ENCODE measurements around the gene C6orf15. TPM values are rescaled to one million over a fixed set of nuclear protein-coding genes. Genes with fewer than 3 reads are reported as not detected.
A peak's percentile ranks its signal among the peaks of the same experiment; 100 is the strongest.

Gene C6orf15
- total RNA-seq, 1 experiment from 2014 or later, result 3.4 TPM

DNA sequence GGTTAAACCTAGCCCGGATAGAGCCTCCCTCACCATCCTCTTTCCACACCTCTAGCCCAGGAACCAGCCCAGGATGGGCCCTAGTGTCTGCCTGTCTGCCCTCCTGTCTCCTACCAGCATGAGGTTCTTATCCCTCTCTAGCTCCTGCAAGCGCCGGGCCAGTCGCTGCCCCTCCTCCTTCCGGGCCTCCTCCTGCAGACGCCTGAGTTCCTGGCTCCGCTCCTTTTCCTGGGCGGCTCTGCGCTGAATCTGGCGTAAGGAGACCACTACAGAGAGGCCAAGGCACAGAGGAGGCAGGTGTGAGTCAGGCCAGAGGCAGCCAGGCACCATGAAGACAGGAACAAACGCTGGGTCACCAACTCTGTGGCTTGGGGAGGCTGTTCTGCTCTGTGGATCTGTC is 30.8 kb upstream of the C6orf15 start:
- Histone ChIP-seq H3K9me3 (replicated peaks) (no peaks in the 10 kb centered on the region), H3K27me3 (no peaks in the 10 kb centered on the region), H3K4me3 (no peak overlapping the region), H3K27ac (no peak overlapping the region; the same call in 1 of the 2 replicates), H3K4me1 (peaks cover 20% of the 10 kb centered on the region), H3K36me3 (0 out of 2 replicates have a peak, but pooled peaks cover 6% of the 10 kb centered on the region)
- no peak for DNase-seq

DNA sequence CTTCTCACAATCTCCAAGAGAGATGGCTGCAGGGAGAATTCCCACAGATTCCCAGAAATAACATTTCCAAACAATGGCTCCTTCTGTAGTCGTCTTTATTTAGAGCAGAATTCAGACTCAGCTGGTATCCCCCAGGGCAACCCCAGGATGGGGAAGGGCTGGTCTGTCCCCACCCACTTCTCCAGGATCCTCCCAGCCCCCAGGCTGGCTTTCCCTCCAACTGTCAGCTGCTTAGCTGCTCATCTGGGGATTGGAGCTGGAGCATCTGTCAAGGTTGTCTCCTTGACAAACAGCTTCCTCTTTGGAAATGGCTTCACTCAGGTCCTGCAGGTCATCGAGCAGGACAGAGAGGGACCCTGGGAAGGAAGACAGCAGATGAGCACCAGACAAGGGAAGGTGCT is 30.0 kb upstream of the C6orf15 start:
- H3K27me3 ChIP-seq, result no peaks in the 10 kb centered on the region
- peak overlapping the region; percentile 61 for H3K27ac ChIP-seq
- peak; percentile 89 to 92 for DNase-seq
- peaks cover 23% of the 10 kb centered on the region for H3K4me1 ChIP-seq
- 0 out of 2 replicates have a peak, but pooled peaks cover 6% of the 10 kb centered on the region for H3K36me3 ChIP-seq
- H3K9me3 ChIP-seq (replicated peaks), result no peaks in the 10 kb centered on the region
- no peak overlapping the region for H3K4me3 ChIP-seq

DNA sequence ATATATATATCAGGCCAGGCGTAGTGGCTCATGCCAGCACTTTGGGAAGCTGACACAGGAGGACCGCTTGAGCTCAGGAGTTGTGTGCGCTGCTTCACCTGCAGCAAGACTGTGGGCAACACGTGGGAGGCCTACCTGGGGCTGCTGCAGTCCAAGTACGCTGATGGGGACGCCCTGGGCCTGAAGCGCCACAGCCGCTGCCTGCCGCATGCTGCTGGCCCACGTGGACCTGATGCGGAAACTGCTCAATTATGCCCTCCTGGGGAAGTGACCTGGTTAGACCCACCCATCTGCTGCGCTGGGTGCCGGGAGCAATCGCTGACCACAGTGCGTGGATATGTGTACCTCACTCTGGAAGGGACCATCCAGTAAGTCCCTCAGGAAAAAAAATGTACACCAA is 28.3 kb upstream of the C6orf15 start:
- no peak overlapping the region for H3K27ac ChIP-seq
- H3K4me3 ChIP-seq, result no peak overlapping the region
- 0 out of 2 replicates have a peak, but pooled peaks cover 6% of the 10 kb centered on the region for H3K36me3 ChIP-seq
- no peak for DNase-seq
- peaks cover 23% of the 10 kb centered on the region for H3K4me1 ChIP-seq
- H3K27me3 ChIP-seq, result no peaks in the 10 kb centered on the region
- no peaks in the 10 kb centered on the region for H3K9me3 ChIP-seq (replicated peaks)

DNA sequence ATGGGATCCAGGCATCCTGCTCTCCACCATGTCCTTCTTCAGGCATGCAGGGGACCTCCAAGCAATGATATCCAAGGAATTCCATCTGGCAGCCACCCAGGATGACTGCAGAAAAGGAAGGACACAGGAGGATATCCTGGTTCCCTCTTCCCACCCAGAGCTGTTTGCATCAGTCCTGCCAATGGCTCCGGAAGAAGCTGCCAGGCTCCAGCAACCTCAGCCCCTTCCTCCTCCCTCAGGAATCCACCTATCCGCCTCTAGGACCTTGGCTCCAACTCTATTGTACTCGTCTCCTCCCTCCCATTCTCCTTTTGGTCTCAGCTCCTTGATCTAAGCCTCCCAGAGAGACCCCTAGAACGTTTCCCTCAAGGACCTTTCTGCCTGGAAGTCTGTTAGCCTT is 27.2 kb upstream of the C6orf15 start:
- H3K9me3 ChIP-seq (replicated peaks), result no peaks in the 10 kb centered on the region
- H3K27me3 ChIP-seq, result no peaks in the 10 kb centered on the region
- H3K4me3 ChIP-seq, result no peak overlapping the region
- no peak overlapping the region for H3K27ac ChIP-seq
- peaks cover 22% of the 10 kb centered on the region for H3K4me1 ChIP-seq
- DNase-seq, result no peak
- 0 out of 2 replicates have a peak, but pooled peaks cover 6% of the 10 kb centered on the region for H3K36me3 ChIP-seq

DNA sequence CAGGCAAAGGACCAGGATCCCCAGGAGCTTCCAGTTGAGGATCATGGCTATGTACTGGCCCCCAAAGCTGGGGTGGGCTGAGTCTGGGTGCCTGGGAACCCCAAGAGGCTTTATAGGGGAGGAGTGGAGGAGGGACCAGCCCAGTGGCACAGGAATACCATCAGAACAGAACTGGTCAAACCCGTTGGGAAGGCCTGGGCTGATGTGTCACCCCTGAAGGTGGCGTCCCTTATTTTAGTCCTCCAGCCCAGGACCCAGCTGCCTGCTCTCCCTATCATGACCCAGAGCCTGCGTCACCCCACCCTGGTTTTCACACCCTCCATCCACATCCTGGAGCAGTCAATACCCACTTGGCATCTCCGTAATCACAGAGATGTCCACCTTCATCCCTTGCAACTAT is 26.6 kb upstream of the C6orf15 start, which contains the start of gene PSORS1C2:
TSS of gene PSORS1C2 (minus strand) at position 85 of the 400 bp plus-strand sequence. CDS start at position 45, 40 bp downstream.
- Histone ChIP-seq H3K4me1 (peaks cover 18% of the 10 kb centered on the region), H3K9me3 (replicated peaks) (no peaks in the 10 kb centered on the region), H3K27ac (no peak within 1 kb of the TSS), H3K36me3 (no peaks in the 10 kb centered on the region), H3K4me3 (no peak within 1 kb of the TSS), H3K27me3 (no peaks in the 10 kb centered on the region)
- no peak for DNase-seq

DNA sequence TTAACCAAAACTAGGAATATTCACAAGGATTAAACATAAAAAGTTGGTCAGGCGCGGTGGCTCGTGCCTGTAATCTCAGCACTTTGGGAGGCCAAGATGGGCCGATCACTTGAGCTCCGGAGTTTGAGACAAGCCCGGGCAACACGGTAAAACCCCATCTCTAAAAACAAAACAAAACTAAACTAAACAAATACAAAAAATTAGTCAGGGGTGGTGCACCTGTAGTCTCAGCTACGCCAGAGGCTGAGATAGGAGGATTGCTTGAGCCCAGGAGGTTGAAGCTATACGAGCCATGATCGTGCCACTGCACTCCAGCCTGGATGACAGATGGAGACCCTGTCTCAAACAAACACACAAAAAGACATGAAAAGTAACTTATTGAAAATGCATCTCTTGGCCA is 23.3 kb upstream of the C6orf15 start:
- H3K27me3 ChIP-seq, result no peaks in the 10 kb centered on the region
- H3K4me1 ChIP-seq, result peaks cover 3% of the 10 kb centered on the region; the same call in 1 of the 2 replicates
- no peak overlapping the region for H3K4me3 ChIP-seq
- H3K9me3 ChIP-seq (replicated peaks), result no peaks in the 10 kb centered on the region
- DNase-seq, result no peak
- H3K36me3 ChIP-seq, result no peaks in the 10 kb centered on the region
- H3K27ac ChIP-seq, result no peak overlapping the region

DNA sequence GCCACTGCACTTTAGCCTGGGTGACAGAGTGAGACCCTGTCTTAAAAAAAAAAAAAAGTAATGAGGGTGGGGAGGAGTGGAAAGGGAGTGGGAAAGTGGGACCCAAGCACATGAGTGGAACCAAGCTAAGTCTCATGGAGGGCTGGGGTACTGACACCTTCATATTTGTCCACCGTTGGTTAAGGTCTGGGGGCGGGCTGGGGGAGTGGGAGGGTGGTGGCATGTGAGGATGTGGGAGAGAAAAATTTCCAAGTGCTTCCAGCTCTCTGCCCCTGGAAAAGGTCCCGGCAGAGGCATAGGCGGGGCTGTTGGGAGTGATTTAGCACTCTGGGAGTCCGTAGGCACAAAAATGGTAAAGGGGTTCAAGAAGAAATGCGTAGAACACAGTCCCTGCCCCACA is 20.4 kb upstream of the C6orf15 start:
- Histone ChIP-seq H3K27me3 (no peaks in the 10 kb centered on the region), H3K9me3 (replicated peaks) (no peaks in the 10 kb centered on the region), H3K27ac (no peak overlapping the region), H3K4me3 (no peak overlapping the region), H3K4me1 (peaks cover 2% of the 10 kb centered on the region; the same call in 1 of the 2 replicates), H3K36me3 (no peaks in the 10 kb centered on the region)
- DNase-seq, result no peak

DNA sequence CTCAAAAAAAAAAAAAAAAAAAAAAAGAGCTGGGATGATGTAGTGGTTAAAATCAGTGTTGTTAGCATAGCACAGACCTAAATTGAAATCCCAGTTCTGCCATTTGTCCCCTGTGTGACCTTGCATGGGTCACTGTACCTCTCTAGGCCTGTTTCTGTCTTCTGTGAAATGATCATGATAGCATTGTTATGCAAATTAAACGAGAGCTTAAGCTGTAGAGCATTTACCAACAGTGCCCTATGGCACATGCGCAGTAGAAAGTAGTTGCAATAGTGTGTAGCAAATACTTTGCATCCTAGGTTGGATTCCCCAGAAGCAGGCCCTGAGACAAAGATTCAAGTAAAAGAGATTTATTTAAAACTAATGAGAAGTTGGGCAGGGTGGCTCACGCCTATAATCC is 19.2 kb upstream of the C6orf15 start:
- no peak overlapping the region for H3K27ac ChIP-seq
- H3K4me1 ChIP-seq, result peaks cover 5% of the 10 kb centered on the region
- H3K36me3 ChIP-seq, result no peaks in the 10 kb centered on the region
- H3K27me3 ChIP-seq, result no peaks in the 10 kb centered on the region
- H3K4me3 ChIP-seq, result no peak overlapping the region
- no peaks in the 10 kb centered on the region for H3K9me3 ChIP-seq (replicated peaks)
- no peak for DNase-seq

DNA sequence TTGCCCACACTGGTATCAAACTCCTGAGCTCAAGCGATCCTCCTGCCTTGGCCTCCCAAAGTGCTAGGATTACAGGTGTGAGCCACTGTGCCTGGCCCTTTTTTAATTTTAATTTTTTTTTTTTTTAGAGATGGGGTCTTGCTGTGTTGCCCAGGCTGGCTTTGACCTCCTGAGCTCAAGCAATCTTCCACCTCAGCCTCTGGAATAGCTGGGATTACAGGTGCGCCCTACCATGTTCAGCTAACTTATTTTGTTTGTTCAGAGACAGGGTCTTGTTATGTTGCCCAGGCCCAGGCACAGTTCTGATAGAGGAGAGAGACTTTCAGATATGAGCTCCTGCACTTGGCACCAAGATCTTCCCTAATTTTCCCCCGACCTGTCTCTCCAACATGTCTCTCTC is 18.4 kb upstream of the C6orf15 start:
- Histone ChIP-seq H3K27me3 (no peaks in the 10 kb centered on the region), H3K9me3 (replicated peaks) (no peaks in the 10 kb centered on the region), H3K4me1 (peaks cover 13% of the 10 kb centered on the region), H3K36me3 (no peaks in the 10 kb centered on the region), H3K4me3 (no peak overlapping the region), H3K27ac (no peak overlapping the region)
- DNase-seq, result no peak

DNA sequence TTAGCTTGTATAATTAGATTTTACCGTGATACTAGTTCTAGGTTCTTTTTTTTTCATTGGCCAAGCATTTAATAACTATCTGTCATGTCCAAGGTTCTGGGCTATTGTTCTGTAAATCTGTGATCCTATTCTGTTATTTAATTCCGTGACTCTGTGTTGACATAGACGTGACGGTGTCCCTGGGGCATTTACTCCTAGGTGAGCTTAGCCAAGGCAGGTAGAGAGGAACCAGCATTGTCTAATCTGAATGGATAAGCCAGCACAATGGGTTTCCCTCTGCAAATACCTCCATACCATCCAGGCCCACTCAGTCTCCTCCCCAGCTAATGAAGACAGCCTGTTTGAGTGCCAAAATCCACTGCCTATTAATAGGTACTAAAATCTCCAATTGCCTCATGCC is 16.8 kb upstream of the C6orf15 start:
- Histone ChIP-seq H3K27me3 (no peaks in the 10 kb centered on the region), H3K4me3 (no peak overlapping the region), H3K4me1 (peaks cover 23% of the 10 kb centered on the region), H3K9me3 (replicated peaks) (no peaks in the 10 kb centered on the region), H3K27ac (no peak overlapping the region), H3K36me3 (no peaks in the 10 kb centered on the region)
- no peak for DNase-seq

DNA sequence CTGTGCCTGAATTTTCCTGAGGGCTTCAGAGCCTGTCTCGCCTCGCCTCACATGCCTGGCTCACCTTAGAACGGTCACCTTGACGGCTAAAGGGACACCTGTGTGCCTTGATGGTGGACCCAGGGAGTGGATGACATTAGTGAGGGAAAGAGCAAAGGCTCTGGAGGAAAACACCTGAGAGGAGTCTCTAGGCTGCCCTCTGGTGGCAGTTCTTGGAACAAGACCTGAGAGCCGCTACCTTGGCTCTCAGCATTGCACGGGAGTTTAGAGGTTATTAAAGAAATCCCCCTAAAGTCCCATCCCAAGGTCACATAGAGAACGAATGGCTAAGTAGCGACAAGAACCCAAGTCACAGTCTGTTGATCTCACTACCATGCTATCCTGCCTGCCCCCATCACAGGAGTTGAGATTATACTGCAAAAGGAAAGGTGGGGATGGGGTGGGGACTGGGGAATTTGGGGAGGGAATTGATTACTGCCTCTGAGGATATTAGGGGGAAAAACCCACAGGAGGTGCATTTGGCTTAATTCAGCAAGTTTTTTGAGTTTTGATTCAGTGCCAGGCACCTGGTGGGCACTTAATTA is 15.8 kb upstream of the C6orf15 start:
- no peaks in the 10 kb centered on the region for H3K27me3 ChIP-seq
- DNase-seq, result peak; percentile 54 to 77

DNA sequence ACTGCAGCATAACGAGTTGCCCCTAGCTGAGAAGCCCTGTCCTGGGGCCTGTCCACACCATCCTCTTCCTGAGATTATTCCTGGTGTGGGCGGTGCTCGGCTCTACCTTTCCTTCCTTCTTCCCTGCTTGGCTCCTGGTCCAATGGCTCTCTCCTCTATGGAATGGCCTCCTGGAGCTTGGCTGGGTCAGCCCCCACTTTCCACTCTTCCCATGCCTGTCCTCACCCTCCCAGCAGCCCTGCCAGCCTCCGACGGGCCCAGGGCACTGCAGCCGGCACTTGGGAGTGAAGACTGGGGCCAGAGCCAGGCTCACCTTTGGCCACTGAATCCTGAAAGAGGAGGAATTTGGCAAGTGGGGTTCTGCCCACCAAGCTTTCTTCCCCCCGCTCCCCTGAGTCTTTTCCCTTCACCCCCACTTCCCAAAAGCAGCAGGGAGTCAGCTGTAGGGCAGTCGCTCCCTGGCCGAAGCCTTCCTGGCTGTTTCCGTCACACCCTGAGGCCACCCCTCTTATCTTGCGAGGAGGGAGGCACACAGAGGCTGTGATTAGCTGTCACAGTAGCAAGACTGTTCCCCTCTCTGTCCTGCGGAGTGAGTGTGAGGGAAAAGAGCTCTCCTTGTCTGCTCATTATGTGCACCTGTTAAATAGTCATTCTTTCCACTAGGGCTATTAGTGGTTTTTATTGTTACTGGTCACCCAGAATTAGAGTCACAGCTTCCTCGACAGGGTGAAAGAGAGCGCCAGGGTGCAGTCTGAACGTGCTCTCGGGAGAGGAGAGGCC is 14.2 kb upstream of the C6orf15 start:
- Histone ChIP-seq H3K4me3 (no peak overlapping the region), H3K27ac (peak overlapping the region; percentile 18), H3K36me3 (no peaks in the 10 kb centered on the region), H3K9me3 (replicated peaks) (no peaks in the 10 kb centered on the region), H3K27me3 (no peaks in the 10 kb centered on the region), H3K4me1 (peaks cover 37% of the 10 kb centered on the region)
- peak; percentile 51 to 67 for DNase-seq

More for the DNA sequence above, 15.8 kb upstream of the C6orf15 start:
- no peak overlapping the region for H3K27ac ChIP-seq
- H3K4me1 ChIP-seq, result peaks cover 26% of the 10 kb centered on the region
- no peaks in the 10 kb centered on the region for H3K9me3 ChIP-seq (replicated peaks)
- H3K36me3 ChIP-seq, result no peaks in the 10 kb centered on the region
- H3K4me3 ChIP-seq, result no peak overlapping the region

DNA sequence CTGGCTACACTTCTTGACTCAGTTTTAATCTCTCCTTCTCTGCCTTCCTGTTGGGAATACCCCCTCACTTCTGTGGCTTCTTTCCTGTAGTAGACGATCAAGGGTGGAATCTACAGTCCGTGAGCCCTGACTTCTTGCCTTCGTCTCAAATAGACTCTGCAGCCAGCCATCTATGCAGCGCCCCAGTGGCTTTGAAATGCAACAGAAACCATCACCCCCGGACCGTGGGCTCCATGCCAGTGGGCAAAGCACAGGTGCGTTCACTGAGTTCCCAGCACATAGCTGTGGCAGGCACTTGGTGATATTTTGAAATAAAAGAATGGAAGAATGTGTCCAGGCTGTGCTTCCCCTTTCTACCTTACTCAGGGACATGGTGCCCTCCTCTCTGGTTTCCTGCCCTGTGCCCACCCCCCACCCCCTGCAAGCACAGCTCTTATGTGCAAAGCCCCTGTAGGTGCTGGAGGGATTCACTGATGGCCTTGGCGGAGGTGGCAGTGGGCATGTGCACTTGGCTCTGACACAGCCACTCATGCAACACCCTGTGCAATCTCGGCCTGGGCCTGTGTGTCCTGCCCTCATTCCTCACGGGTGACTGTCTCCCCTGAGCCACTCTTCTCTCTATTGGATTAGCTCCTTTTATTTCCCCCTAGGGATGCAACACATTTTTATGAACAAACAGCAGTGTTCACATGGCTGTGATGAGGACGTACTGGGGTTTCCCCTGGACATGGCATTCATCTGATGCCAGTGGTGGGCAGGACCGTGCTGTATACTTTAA is 13.4 kb upstream of the C6orf15 start:
- H3K27me3 ChIP-seq, result no peaks in the 10 kb centered on the region
- H3K9me3 ChIP-seq (replicated peaks), result no peaks in the 10 kb centered on the region
- peaks cover 37% of the 10 kb centered on the region for H3K4me1 ChIP-seq
- H3K27ac ChIP-seq, result no peak overlapping the region
- no peak overlapping the region for H3K4me3 ChIP-seq
- no peak for DNase-seq
- no peaks in the 10 kb centered on the region for H3K36me3 ChIP-seq

DNA sequence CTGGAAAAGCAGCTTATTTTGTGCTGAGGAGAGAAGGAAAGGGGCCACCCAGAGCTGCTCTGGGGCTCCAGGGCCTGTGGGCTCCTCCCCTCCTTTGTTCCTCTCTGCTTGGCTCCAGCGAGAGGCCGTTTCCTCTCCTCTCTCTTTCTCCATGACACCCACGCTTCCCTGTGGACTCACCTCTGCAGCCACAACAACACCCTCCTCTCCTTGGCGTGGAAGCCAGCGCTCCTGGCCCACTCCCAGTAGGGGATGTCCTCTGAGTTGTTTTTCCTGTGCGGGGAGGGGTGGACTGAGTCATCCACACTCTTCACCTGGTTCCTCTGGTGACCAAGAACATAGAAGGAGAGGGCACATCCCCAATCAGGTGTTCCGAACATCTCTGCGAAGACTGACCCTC is 12.8 kb upstream of the C6orf15 start:
- Histone ChIP-seq H3K27ac (no peak overlapping the region), H3K36me3 (no peaks in the 10 kb centered on the region)
- no peak for DNase-seq

More for the DNA sequence above, 12.8 kb upstream of the C6orf15 start:
- Histone ChIP-seq H3K9me3 (replicated peaks) (no peaks in the 10 kb centered on the region), H3K4me3 (no peak overlapping the region), H3K4me1 (peaks cover 37% of the 10 kb centered on the region), H3K27me3 (no peaks in the 10 kb centered on the region)
